ENCODE results near the gene BAK1.

DNA sequence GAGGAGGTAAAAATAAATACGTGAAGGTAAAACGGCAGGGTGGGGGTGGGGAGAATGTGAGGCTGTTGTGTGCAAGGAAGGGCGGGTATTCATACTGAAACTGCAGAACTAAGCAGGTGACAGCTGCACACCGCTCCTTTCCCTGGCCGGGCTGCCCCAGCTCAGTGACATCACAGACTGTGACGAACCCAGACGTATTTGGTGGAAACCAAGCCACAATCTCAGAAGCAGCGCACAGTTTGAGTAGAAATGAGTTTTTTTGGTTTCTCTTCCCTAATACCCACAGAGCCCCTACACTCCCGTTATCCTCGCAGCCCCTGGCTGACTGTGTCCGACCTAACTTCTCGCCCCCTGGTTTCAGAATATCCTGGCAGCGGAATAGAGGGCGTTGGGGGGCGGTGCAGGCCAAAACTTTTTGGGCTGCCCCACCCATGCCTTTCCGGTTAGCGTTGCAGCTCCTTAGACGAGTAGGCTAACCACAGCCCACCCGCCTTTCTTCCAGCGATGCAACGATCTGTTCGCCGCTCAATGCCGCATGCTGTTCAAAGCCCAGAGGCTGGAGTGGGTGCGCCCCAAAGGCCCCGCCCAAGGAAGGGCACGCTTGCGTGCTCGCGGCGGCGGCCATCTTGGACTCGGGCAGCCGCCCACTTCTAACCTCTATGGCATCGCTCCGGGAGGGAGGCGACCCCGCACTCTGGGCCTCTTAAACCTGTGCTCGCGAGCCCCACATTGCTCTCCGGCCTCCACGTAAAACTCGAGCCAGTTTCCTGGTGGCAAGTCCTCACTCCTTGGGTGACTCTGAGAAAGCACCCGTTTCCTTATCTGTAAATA lies 9.1 kb downstream of the BAK1 start:
- TF ChIP-seq, protein P1, sequence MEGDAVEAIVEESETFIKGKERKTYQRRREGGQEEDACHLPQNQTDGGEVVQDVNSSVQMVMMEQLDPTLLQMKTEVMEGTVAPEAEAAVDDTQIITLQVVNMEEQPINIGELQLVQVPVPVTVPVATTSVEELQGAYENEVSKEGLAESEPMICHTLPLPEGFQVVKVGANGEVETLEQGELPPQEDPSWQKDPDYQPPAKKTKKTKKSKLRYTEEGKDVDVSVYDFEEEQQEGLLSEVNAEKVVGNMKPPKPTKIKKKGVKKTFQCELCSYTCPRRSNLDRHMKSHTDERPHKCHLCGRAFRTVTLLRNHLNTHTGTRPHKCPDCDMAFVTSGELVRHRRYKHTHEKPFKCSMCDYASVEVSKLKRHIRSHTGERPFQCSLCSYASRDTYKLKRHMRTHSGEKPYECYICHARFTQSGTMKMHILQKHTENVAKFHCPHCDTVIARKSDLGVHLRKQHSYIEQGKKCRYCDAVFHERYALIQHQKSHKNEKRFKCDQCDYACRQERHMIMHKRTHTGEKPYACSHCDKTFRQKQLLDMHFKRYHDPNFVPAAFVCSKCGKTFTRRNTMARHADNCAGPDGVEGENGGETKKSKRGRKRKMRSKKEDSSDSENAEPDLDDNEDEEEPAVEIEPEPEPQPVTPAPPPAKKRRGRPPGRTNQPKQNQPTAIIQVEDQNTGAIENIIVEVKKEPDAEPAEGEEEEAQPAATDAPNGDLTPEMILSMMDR (IDR thresholded peaks at IDR 0.05; ENCODE audit: low read depth, low read length, poor library complexity, severe bottlenecking), result no peak
- no peak for TF ChIP-seq EZH2phosphoT487 (IDR thresholded peaks at IDR 0.05; ENCODE audit: borderline replicate concordance, low read length)
